ENCODE measurements around the gene MAP2K6. TPM values are rescaled to one million over a fixed set of nuclear protein-coding genes. Genes with fewer than 3 reads are reported as not detected.

Gene MAP2K6
- total and polyA plus RNA-seq, 10 of the 15 experiments (the other 5 are each of a cell fraction or from before 2014, with no cell fraction given) = 15.6 to 70.3 (median 22.9) TPM

DNA sequence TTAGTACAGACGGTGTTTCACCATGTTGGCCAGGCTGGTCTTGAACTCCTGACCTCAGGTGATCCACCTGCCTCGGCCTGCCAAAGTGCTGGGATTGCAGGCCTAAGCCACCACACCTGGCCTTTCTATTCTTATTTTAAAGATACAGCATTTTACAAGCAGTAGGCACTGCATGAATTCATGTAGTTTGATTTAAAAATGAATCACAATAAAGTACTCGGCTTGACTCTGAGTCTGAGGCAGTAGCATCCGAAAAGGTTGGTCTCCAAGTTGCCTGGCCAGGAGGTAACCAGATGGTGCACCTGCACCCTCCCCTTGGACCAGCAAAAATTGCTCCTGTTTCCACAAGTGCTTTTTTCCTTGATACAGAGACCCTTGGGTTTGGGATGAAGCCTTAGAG, 35.6 kb downstream of the MAP2K6 start:
- Histone ChIP-seq H3K36me3 (ENCODE audit: control insufficient read depth in 2 of 2, insufficient read depth in 2 of 2, low read length in 1 of 2) (no peaks in the 10 kb centered on the region), H3K79me2 (ENCODE audit: control insufficient read depth, insufficient read depth, low read length) (no peaks in the 10 kb centered on the region), H3K4me3 (no peak overlapping the region), H3K27me3 (replicated peaks in 1 of 2; ENCODE audit: control insufficient read depth in 2 of 2, insufficient read depth in 2 of 2, low read length in 1 of 2) (no peaks in the 10 kb centered on the region), H4K20me1 (ENCODE audit: control insufficient read depth, insufficient read depth) (no peaks in the 10 kb centered on the region), H3K9ac (ENCODE audit: control insufficient read depth, insufficient read depth, low read length) (no peak overlapping the region), H3K27ac (ENCODE audit: control insufficient read depth, insufficient read depth) (no peak overlapping the region), H3K4me2 (ENCODE audit: control insufficient read depth, insufficient read depth) (no peak overlapping the region), H3K9me3 (replicated peaks; ENCODE audit: control insufficient read depth, insufficient read depth, low read length) (no peaks in the 10 kb centered on the region), H3K4me1 (ENCODE audit: control insufficient read depth, insufficient read depth, low read length) (peaks cover 10% of the 10 kb centered on the region), H2AFZ (ENCODE audit: control insufficient read depth, low read depth, low read length) (no peak overlapping the region)
- CTCF ChIA-PET = no interaction called here
- no peak for ATAC-seq
- in situ Hi-C loops (cut with MboI) (no loop called here), intact Hi-C loops (cut with micrococcal nuclease; ENCODE audit: unreplicated experiment) (no loop called here)
- POLR2A ChIA-PET = no interaction called here
- no peak for TF ChIP-seq SIN3A (IDR thresholded peaks at IDR 0.05; ENCODE audit: low read depth, low read length)
- no peak for TF ChIP-seq MTA3 (IDR thresholded peaks at IDR 0.05; ENCODE audit: borderline replicate concordance, low read length)
- TF ChIP-seq LARP7 (IDR thresholded peaks at IDR 0.05) = no peak
- TF ChIP-seq SMAD1 (IDR thresholded peaks at IDR 0.05; ENCODE audit: low read depth, partially characterized antibody) = no peak
- no peak for TF ChIP-seq NFYA (IDR thresholded peaks at IDR 0.05; ENCODE audit: borderline replicate concordance, low read depth, low read length)
- TF ChIP-seq CHD4 (IDR thresholded peaks at IDR 0.05) = no peak
- TF ChIP-seq, protein P1, sequence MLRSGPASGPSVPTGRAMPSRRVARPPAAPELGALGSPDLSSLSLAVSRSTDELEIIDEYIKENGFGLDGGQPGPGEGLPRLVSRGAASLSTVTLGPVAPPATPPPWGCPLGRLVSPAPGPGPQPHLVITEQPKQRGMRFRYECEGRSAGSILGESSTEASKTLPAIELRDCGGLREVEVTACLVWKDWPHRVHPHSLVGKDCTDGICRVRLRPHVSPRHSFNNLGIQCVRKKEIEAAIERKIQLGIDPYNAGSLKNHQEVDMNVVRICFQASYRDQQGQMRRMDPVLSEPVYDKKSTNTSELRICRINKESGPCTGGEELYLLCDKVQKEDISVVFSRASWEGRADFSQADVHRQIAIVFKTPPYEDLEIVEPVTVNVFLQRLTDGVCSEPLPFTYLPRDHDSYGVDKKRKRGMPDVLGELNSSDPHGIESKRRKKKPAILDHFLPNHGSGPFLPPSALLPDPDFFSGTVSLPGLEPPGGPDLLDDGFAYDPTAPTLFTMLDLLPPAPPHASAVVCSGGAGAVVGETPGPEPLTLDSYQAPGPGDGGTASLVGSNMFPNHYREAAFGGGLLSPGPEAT (IDR thresholded peaks at IDR 0.05; ENCODE audit: low read depth) = no peak
- TF ChIP-seq RBBP5 (conservative IDR thresholded peaks at IDR 0.05) = no peak
- no peak for TF ChIP-seq PAX8 (IDR thresholded peaks at IDR 0.05)
- TF ChIP-seq, protein P2, sequence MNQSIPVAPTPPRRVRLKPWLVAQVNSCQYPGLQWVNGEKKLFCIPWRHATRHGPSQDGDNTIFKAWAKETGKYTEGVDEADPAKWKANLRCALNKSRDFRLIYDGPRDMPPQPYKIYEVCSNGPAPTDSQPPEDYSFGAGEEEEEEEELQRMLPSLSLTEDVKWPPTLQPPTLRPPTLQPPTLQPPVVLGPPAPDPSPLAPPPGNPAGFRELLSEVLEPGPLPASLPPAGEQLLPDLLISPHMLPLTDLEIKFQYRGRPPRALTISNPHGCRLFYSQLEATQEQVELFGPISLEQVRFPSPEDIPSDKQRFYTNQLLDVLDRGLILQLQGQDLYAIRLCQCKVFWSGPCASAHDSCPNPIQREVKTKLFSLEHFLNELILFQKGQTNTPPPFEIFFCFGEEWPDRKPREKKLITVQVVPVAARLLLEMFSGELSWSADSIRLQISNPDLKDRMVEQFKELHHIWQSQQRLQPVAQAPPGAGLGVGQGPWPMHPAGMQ (IDR thresholded peaks at IDR 0.05; ENCODE audit: borderline replicate concordance) = no peak
- TF ChIP-seq ATF7 (IDR thresholded peaks at IDR 0.05; ENCODE audit: low read depth) = no peak
- no peak for TF ChIP-seq JUND (IDR thresholded peaks at IDR 0.05; ENCODE audit: low read depth, low read length)
- TF ChIP-seq NRF1 (conservative IDR thresholded peaks at IDR 0.05; ENCODE audit: low read depth, low read length) = no peak
- RAD21 ChIA-PET (ENCODE audit: unreplicated experiment) = no interaction called here
- no peak for FAIRE-seq
- DNase-seq (ENCODE audit: low read depth, low spot score) = no peak
- BruUV-seq (replicated peaks) = no TSS peak
- 100% methylated on average over 3 of the region's 4 CpGs for WGBS (ENCODE audit: insufficient coverage, insufficient replicate concordance, low lambda C conversion rate, missing lambda C conversion rate)
- SMC1A ChIA-PET (ENCODE audit: uncharacterized antibody, unreplicated experiment) = no interaction called here
